Liver (tissue), 3 donors: ENCODE measurements around the gene STAC2.

ENCODE experiments used
- CTCF ChIP-seq: fragments of 150-350 bp; IDR thresholded peaks from 2 replicates; pipeline ENCODE4 v1.5.1; 2017; ENCODE audit warnings: improper control_type of control experiment, low read depth, low read length; ENCODE audit not compliant: missing input control
- SP1 ChIP-seq: IDR thresholded peaks from 2 replicates; pipeline ENCODE4 v1.6.1; 2018; ENCODE audit warnings: antibody characterized with exemption, mild to moderate bottlenecking
- TAF1 ChIP-seq: conservative IDR thresholded peaks from 2 replicates; pipeline ENCODE4 v1.6.1; 2016; ENCODE audit warnings: antibody characterized with exemption, mild to moderate bottlenecking
- YY1 ChIP-seq: IDR thresholded peaks from 2 replicates; pipeline ENCODE4 v1.6.1; 2016; ENCODE audit warnings: antibody characterized with exemption, mild to moderate bottlenecking
- donor health status: healthy.
- donor health status: healthy.

- no peak for TF ChIP-seq CTCF
- no peak for TF ChIP-seq YY1
- TF ChIP-seq TAF1, result no peak
- no peak for TF ChIP-seq SP1
Observed at GRCh38 chr17:39222151-39222550, 3.6 kb downstream of the STAC2 start.
